H1 (cell line): ENCODE data around the gene BCL11A. TPM values are rescaled to one million over a fixed set of nuclear protein-coding genes. Genes with fewer than 3 reads are reported as not detected.

Source experiments
- CTCF ChIA-PET: fragments of 300-600 bp; sonication (Branson Sonifier 250); formaldehyde crosslinking; loops from one replicate; lab custom pipeline; 2021; ENCODE audit not compliant: partially characterized antibody; lab: Charles Lee
- POLR2A ChIA-PET: fragments of 300-600 bp; sonication (Branson Sonifier 250); formaldehyde crosslinking; loops from one replicate; lab custom pipeline; 2021; ENCODE audit warnings: inconsistent platforms; ENCODE audit not compliant: partially characterized antibody; lab: Charles Lee
- DNase-seq, 2 experiments: peaks; one replicate each; pipeline versions ENCODE4 v3.0.0 to v3.0.0-alpha.2; 2010 to 2022; ENCODE audit warnings: low spot score in 2 of 2, low read depth in 1 of 2, mixed read lengths in 1 of 2
- FAIRE-seq: peaks from 2 replicates; lab custom pipeline; 2011; peaks lifted over from hg19 to GRCh38; lab: Jason Lieb, UNC
- H2AFZ ChIP-seq: 2 replicates; pipeline ENCODE4 v1.8.1; 2012; ENCODE audit warnings: low read length, inconsistent platforms
- H2AK5ac ChIP-seq: 2 replicates; pipeline ENCODE4 v1.6.1; 2013; ENCODE audit warnings: low read depth, low read length
- H2BK120ac ChIP-seq: replicated peaks from 2 replicates; pipeline ENCODE3; 2013; ENCODE audit warnings: low read depth, low read length, inconsistent platforms
- H2BK12ac ChIP-seq: 2 replicates; pipeline ENCODE4 v1.6.1; 2013; ENCODE audit warnings: low read depth, low read length
- H2BK15ac ChIP-seq: 2 replicates; pipeline ENCODE4 v1.6.1; 2013; ENCODE audit warnings: low read length
- H2BK20ac ChIP-seq: 2 replicates; pipeline ENCODE4 v1.6.1; 2013; ENCODE audit warnings: low read length
- H2BK5ac ChIP-seq: 2 replicates; pipeline ENCODE4 v1.6.1; 2013; ENCODE audit warnings: low read depth, low read length
- H3K14ac ChIP-seq: 2 replicates; pipeline ENCODE4 v1.6.1; 2013; ENCODE audit warnings: inconsistent platforms; ENCODE audit not compliant: insufficient read length
- H3K18ac ChIP-seq: 2 replicates; pipeline ENCODE4 v1.6.1; 2013; ENCODE audit warnings: low read length; ENCODE audit errors: extremely low read depth
- H3K23ac ChIP-seq: 2 replicates; pipeline ENCODE4 v1.6.1; 2013; ENCODE audit warnings: inconsistent platforms; ENCODE audit not compliant: insufficient read length
- H3K23me2 ChIP-seq: 2 replicates; pipeline ENCODE4 v1.6.1; 2013; ENCODE audit warnings: low read depth, low read length
- H3K27ac ChIP-seq: 2 replicates; pipeline ENCODE4 v1.6.1; 2011; ENCODE audit warnings: low read depth, low read length, inconsistent platforms
- H3K27me3 ChIP-seq, 4 experiments: replicated peaks in 1 of 4; 1 replicate in 1 of 4; 2 replicates in 3 of 4; pipeline versions ENCODE4 v1.6.1 to v1.8.1; 2011 to 2013; ENCODE audit warnings: low read length in 3 of 4, mild to moderate bottlenecking in 3 of 4, inconsistent platforms in 2 of 4, mixed read lengths in 2 of 4, moderate library complexity in 1 of 4; ENCODE audit not compliant: control insufficient read depth in 3 of 4, insufficient read depth in 3 of 4; ENCODE audit errors: extremely low read depth in 1 of 4
- H3K36me3 ChIP-seq, 4 experiments: 2 replicates each; pipeline versions ENCODE4 v1.6.1 to v1.8.1; 2011 to 2013; ENCODE audit warnings: mild to moderate bottlenecking in 4 of 4, low read length in 3 of 4, moderate library complexity in 2 of 4, control low read depth in 1 of 4, inconsistent platforms in 1 of 4; ENCODE audit not compliant: insufficient read depth in 4 of 4, control insufficient read depth in 2 of 4
- H3K4ac ChIP-seq: replicated peaks from 2 replicates; pipeline ENCODE3; 2013; ENCODE audit warnings: low read length, low read depth, mixed read lengths, inconsistent platforms; ENCODE audit not compliant: insufficient read length
- H3K4me1 ChIP-seq, 4 experiments: replicated peaks in 1 of 4; 1 replicate in 1 of 4; 2 replicates in 3 of 4; pipeline versions ENCODE4 v1.6.1 to v1.8.1; 2011 to 2013; ENCODE audit warnings: low read length in 3 of 4, inconsistent platforms in 2 of 4, mixed read lengths in 1 of 4; ENCODE audit not compliant: insufficient read depth in 4 of 4, control insufficient read depth in 3 of 4
- H3K4me2 ChIP-seq, 2 experiments: 2 replicates each; pipeline versions ENCODE4 v1.6.1 to v1.8.1; 2011 to 2013; ENCODE audit warnings: low read depth in 2 of 2, low read length in 2 of 2, control low read depth in 1 of 2, inconsistent platforms in 1 of 2, mild to moderate bottlenecking in 1 of 2; ENCODE audit not compliant: insufficient read depth in 1 of 2
- H3K4me3 ChIP-seq, 4 experiments: fragments of 200-600, 300-600 bp in 1 of 4; sonication (generic), shearing (Covaris generic), sonication (Bioruptor Twin) in 1 of 4; 2 replicates each; pipeline versions ENCODE4 v1.5.1 to v1.8.1; 2011 to 2016; ENCODE audit warnings: low read length in 4 of 4, low read depth in 3 of 4, control low read depth in 2 of 4, inconsistent platforms in 2 of 4, mild to moderate bottlenecking in 2 of 4, mixed read lengths in 1 of 4, moderate library complexity in 1 of 4; ENCODE audit not compliant: insufficient read depth in 2 of 4; ENCODE audit errors: extremely low read depth in 1 of 4
- H3K56ac ChIP-seq: replicated peaks from 2 replicates; pipeline ENCODE3; 2013; ENCODE audit warnings: low read depth, mild to moderate bottlenecking, mixed read lengths, low read length, inconsistent platforms; ENCODE audit not compliant: insufficient read length
- H3K79me1 ChIP-seq: 2 replicates; pipeline ENCODE4 v1.6.1; 2013; ENCODE audit warnings: low read depth, low read length, control low read depth
- H3K79me2 ChIP-seq, 2 experiments: 2 replicates each; pipeline versions ENCODE4 v1.6.1 to v1.8.1; 2012 to 2013; ENCODE audit warnings: low read length in 2 of 2, mild to moderate bottlenecking in 2 of 2, inconsistent platforms in 1 of 2; ENCODE audit not compliant: insufficient read depth in 2 of 2, control insufficient read depth in 1 of 2
- H3K9ac ChIP-seq, 4 experiments: replicated peaks in 1 of 4; 1 replicate in 1 of 4; 2 replicates in 3 of 4; pipeline versions ENCODE4 v1.6.1 to v1.8.1; 2011 to 2013; ENCODE audit warnings: low read depth in 3 of 4, low read length in 3 of 4, control low read depth in 2 of 4, mild to moderate bottlenecking in 2 of 4, moderate library complexity in 2 of 4, inconsistent platforms in 1 of 4; ENCODE audit errors: extremely low read depth in 1 of 4
- H3K9me3 ChIP-seq, 2 experiments: 2 replicates each; pipeline versions ENCODE4 v1.6.1 to v1.8.1; 2012 to 2013; ENCODE audit warnings: mild to moderate bottlenecking in 2 of 2, moderate library complexity in 2 of 2, control low read depth in 1 of 2, inconsistent platforms in 1 of 2, low read depth in 1 of 2, low read length in 1 of 2, mixed read lengths in 1 of 2; ENCODE audit not compliant: insufficient read depth in 2 of 2
- H4K20me1 ChIP-seq, 2 experiments: replicated peaks in 1 of 2; 2 replicates each; pipeline versions ENCODE3 to v1.8.1; 2011 to 2013; ENCODE audit warnings: inconsistent platforms in 2 of 2, low read length in 2 of 2, mild to moderate bottlenecking in 1 of 2; ENCODE audit not compliant: insufficient read depth in 2 of 2, control insufficient read depth in 1 of 2
- H4K5ac ChIP-seq: 2 replicates; pipeline ENCODE4 v1.6.1; 2013; ENCODE audit warnings: low read length, low read depth, mixed read lengths, inconsistent platforms; ENCODE audit not compliant: insufficient read length
- H4K8ac ChIP-seq: 2 replicates; pipeline ENCODE4 v1.8.0; 2013; ENCODE audit warnings: mild to moderate bottlenecking, moderate library complexity, low read length, inconsistent platforms; ENCODE audit not compliant: insufficient read depth; ENCODE audit errors: extremely low read depth
- H4K91ac ChIP-seq: replicated peaks from 2 replicates; pipeline ENCODE3; 2013; ENCODE audit warnings: low read length, mixed read lengths, inconsistent platforms; ENCODE audit not compliant: insufficient read length
- ATF2 ChIP-seq: IDR thresholded peaks from 2 replicates; pipeline ENCODE4 v1.6.1; 2012; ENCODE audit warnings: low read length, inconsistent platforms
- EZH2 ChIP-seq: fragments of 200-600 bp; sonication (generic); IDR thresholded peaks from 2 replicates; pipeline ENCODE4 v1.7.1; 2012; ENCODE audit warnings: low read depth, mild to moderate bottlenecking, moderate library complexity, low read length, inconsistent platforms; ENCODE audit not compliant: severe bottlenecking
- GTF2F1 ChIP-seq: IDR thresholded peaks from 2 replicates; pipeline ENCODE4 v1.6.1; 2012; ENCODE audit warnings: low read depth, low read length, improper control_type of control experiment, borderline replicate concordance
- KDM4A ChIP-seq: IDR thresholded peaks from one replicate; pipeline ENCODE4 v1.7.1; 2012; ENCODE audit warnings: low read depth, mild to moderate bottlenecking, moderate library complexity, low read length, inconsistent platforms; ENCODE audit not compliant: severe bottlenecking
- SP4 ChIP-seq: IDR thresholded peaks from 2 replicates; pipeline ENCODE4 v1.6.1; 2012; ENCODE audit warnings: low read length, inconsistent platforms
- WGBS, 2 experiments: shearing (Covaris generic) in 1 of 2; methylation state at CpG; one replicate each; pipeline versions ENCODE4 v1.1.6 to v1.1.7; 2013 to 2015; ENCODE audit warnings: low lambda C conversion rate in 2 of 2, mixed read lengths in 2 of 2, inconsistent platforms in 1 of 2, low coverage in 1 of 2, missing lambda C conversion rate in 1 of 2; ENCODE audit not compliant: insufficient replicate concordance in 2 of 2, insufficient coverage in 1 of 2, insufficient read length in 1 of 2; ENCODE audit errors: extremely low coverage in 1 of 2, missing lambda C conversion rate in 1 of 2; 5-methylcytosine and 5-hydroxymethylcytosine counted together
- polyA plus RNA-seq, 7 experiments: library from polyadenylated mRNA; depleted of rRNA in 3 of 7; stranded (reverse) in 5 of 7; unstranded in 2 of 7; fragments of >200 nt in 5 of 7; fragments of 200-250 nt in 2 of 7; gene quantifications; 1 replicate in 5 of 7; 2 replicates in 1 of 7; 4 replicates in 1 of 7; pipeline versions ENCODE4 v1.2.1 to v1.2.3, GENCODE V29; 2011 to 2013; ENCODE audit warnings: missing spikeins in 2 of 7, mixed read lengths in 2 of 7
- total RNA-seq: library from RNA; stranded (reverse); fragmentation: NEBNext Ultra II Directional; extraction: Animal tissue kit (Norgen Biotek cat#: 25700); gene quantifications from 2 replicates; pipeline ENCODE4 v1.2.1, GENCODE V29; 2021

Gene BCL11A
- total and polyA plus RNA-seq, 2 of the 8 experiments (the other 6 are each of a cell fraction or from before 2014, with no cell fraction given) = 11.9 to 59.3 TPM

DNA sequence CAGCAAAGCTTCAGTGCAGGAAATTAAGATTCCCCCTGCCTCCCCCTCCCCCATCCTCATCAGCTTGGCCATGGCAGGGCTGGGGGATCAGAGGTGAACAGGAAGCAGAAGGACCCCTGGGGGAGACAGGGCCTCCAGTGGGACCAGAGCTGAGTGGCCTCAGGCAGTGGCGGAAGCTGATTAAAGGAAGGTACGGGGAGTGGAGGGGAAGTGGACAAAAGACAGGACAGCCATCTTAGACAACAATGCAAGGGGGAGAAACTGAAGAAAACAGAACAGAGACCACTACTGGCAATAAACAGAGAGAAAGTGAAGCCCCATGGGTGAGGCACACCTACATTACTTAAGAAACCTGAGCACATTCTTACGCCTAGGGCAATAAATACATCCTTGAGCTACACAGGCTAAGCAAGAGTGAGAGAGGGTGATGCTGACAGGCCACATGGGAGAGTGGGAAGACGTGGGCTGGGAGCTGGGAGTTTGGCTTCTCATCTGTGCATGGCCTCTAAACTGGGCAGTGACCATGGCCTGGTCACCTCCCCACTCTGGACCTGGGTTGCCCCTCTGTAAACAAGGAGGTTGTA, 59.6 kb downstream of the BCL11A start:
- no peak overlapping the region for H2AFZ ChIP-seq
- peaks cover 3 to 19% (median 10%) of the 10 kb centered on the region in 4 experiments; a peak in 6 of 7 replicates for H3K4me1 ChIP-seq
- H3K27ac ChIP-seq = no peak overlapping the region
- H3K14ac ChIP-seq = no peak overlapping the region
- H3K79me2 ChIP-seq = peaks cover 0 to 94% of the 10 kb centered on the region in 2 experiments
- no peak overlapping the region for H2BK120ac ChIP-seq
- no peak overlapping the region for H2BK12ac ChIP-seq
- peaks cover 0 to 2% (median 0%) of the 10 kb centered on the region in 4 experiments; a peak in 2 of 8 replicates for H3K36me3 ChIP-seq
- no peaks in the 10 kb centered on the region for H3K27me3 ChIP-seq
- no peak overlapping the region for H3K23ac ChIP-seq
- H3K23me2 ChIP-seq = no peaks in the 10 kb centered on the region
- no peak overlapping the region for H4K5ac ChIP-seq
- H2AK5ac ChIP-seq = no peak overlapping the region
- H3K79me1 ChIP-seq = peaks cover 24% of the 10 kb centered on the region
- H3K18ac ChIP-seq = no peak overlapping the region
- DNase-seq (no peak), FAIRE-seq (no peak)
- no peak overlapping the region for H3K4me2 ChIP-seq
- H3K9ac ChIP-seq = no peak overlapping the region
- no peak for TF ChIP-seq SP4
- TF ChIP-seq GTF2F1 = no peak
- no peak for TF ChIP-seq KDM4A
- no peak for TF ChIP-seq ATF2
- no peak for TF ChIP-seq EZH2
- H4K91ac ChIP-seq = no peak overlapping the region
- H4K20me1 ChIP-seq = peaks cover 2 to 19% of the 10 kb centered on the region in 2 experiments
- no peak overlapping the region for H2BK20ac ChIP-seq
- CTCF ChIA-PET = interaction anchor here (0.6 to 3.3 kb wide), 9 partner anchors 8 to 191 kb away, joined by 3 to 31 read pairs (median 3); no protein-coding TSS in a partner anchor
- no peak overlapping the region for H4K8ac ChIP-seq
- no peak overlapping the region for H2BK15ac ChIP-seq
- H3K9me3 ChIP-seq = no peaks in the 10 kb centered on the region
- WGBS, 2 experiments = 87% methylated on average over 4 of the region's 4 CpGs; no CpG with 5 or more reads in 1 of the 2 experiments
- H3K56ac ChIP-seq = no peak overlapping the region
- H3K4ac ChIP-seq = no peak overlapping the region
- POLR2A ChIA-PET = interaction anchor here (1.0 to 1.3 kb wide), 3 partner anchors 10 to 56 kb away, joined by 3 to 4 read pairs (median 4); no protein-coding TSS in a partner anchor
- no peak overlapping the region for H2BK5ac ChIP-seq
- H3K4me3 ChIP-seq = no peak overlapping the region
